MG63 (cell line): ENCODE results near the gene C5orf46. TPM values are rescaled to one million over a fixed set of nuclear protein-coding genes. Genes with fewer than 3 reads are reported as not detected.
"Not testable (repeated sequence)": the region's sequence is repeated elsewhere in the genome, so short reads cannot be mapped to it uniquely, and the experiment has no call there.

Source experiments
- DNase-seq: peaks from one replicate; pipeline ENCODE4 v3.0.0-alpha.2; 2020
- H3K27me3 ChIP-seq: fragments of 250-450 bp; sonication (Bioruptor Pico); 2 replicates; pipeline ENCODE4 v1.5.1; 2020; ENCODE audit warnings: mild to moderate bottlenecking, moderate library complexity
- H3K36me3 ChIP-seq: fragments of 250-450 bp; sonication (Bioruptor Pico); 2 replicates; pipeline ENCODE4 v1.5.1; 2020; ENCODE audit warnings: mild to moderate bottlenecking, moderate library complexity
- H3K4me3 ChIP-seq: fragments of 250-450 bp; sonication (Bioruptor Pico); 2 replicates; pipeline ENCODE4 v1.5.1; 2020; ENCODE audit warnings: mild to moderate bottlenecking, moderate library complexity
- H3K9me3 ChIP-seq: fragments of 250-450 bp; sonication (Bioruptor Pico); 2 replicates; pipeline ENCODE4 v1.5.1; 2020; ENCODE audit warnings: mild to moderate bottlenecking, moderate library complexity
- total RNA-seq: library from RNA; depleted of rRNA; stranded (reverse); fragments of >200 nt; shearing (Covaris generic); gene quantifications from 2 replicates; pipeline ENCODE4 v1.2.3, GENCODE V29; 2014; ENCODE audit warnings: low replicate concordance; rRNA removed

The C5orf46 gene
- 6.0 TPM in 1 of 2 replicates, not detected in the other for total RNA-seq

GRCh38 chr5:147906326-147907095 lies at the start of gene C5orf46:
Gene C5orf46 (minus strand): TSS chr5:147906538. CDS start chr5:147906501, 37 bp downstream.
- Histone ChIP-seq H3K27me3 (no peaks in the 10 kb centered on the region), H3K4me3 (no peak within 1 kb of the TSS), H3K36me3 (no peaks in the 10 kb centered on the region), H3K9me3 (no peaks in the 10 kb centered on the region)
- peak; percentile 22 for DNase-seq

DNA sequence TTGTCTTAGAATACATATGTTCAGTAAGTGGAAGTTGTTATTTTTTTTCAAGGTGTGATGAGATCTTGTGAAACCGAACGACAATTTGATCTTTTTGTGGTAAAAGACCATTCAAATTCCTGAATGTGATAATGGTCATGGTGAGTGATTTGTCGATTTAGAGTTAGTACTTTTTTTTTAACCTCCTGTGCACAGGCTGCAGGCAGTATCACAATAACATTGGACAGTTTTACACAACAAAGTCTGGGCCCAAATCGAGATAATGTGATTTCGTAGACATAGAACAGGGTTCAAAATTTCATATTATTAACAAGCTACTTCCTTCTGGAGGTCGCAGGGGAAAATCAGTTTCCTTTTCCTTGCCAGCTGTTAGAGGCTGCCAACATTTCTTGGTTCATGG lies 48.6 kb upstream of the C5orf46 start:
- H3K4me3 ChIP-seq: no peak overlapping the region

GRCh38 chr5:147949711-147950573 lies 43.6 kb upstream of the C5orf46 start:
- no peak for DNase-seq
- H3K27me3 ChIP-seq: peaks cover 2% of the 10 kb centered on the region; the same call in 1 of the 2 replicates
- no peaks in the 10 kb centered on the region for H3K36me3 ChIP-seq
- H3K9me3 ChIP-seq: no peaks in the 10 kb centered on the region
- no peak overlapping the region for H3K4me3 ChIP-seq

More for the DNA sequence above, 48.6 kb upstream of the C5orf46 start:
- H3K36me3 ChIP-seq: no peaks in the 10 kb centered on the region
- H3K9me3 ChIP-seq: no peaks in the 10 kb centered on the region
- DNase-seq: no peak
- H3K27me3 ChIP-seq: no peaks in the 10 kb centered on the region; the same call in 1 of the 2 replicates

GRCh38 chr5:147946658-147947274 lies 40.4 kb upstream of the C5orf46 start:
- H3K27me3 ChIP-seq, DNase-seq, H3K9me3 ChIP-seq, H3K4me3 ChIP-seq, H3K36me3 ChIP-seq: not testable (repeated sequence)

DNA sequence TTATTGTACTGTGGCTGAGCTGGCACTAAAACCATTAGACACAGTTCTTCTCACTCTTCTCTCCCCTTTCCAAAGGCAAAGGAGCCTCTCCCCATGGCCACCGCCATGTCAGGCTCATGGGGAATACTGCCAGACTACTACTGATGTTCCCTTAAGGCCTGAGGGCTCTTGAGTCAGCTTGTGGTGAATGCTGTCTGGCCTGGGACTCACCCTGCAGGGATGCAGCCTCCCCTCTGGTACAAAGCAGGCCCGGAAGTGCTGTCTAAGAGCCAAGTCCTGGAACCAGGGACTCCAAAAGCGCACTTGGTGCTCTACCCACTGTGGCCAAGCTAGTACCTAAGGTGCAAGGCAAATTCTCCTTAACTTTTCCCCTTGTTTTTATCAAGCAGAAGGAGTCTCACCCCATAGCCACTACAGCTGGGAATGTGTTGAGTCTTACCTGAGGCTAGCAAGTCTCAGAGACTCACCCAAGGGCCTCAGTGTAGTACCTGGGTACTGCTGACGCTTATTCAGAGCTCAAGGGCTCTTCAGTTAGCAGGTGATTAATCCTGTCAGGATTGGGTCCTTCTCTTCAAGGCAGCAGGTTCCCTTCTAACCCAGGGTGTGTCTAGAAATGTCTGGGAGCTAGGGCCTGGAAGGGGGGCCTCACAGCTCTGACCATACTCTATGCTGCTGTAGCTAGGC lies 33.2 kb upstream of the C5orf46 start:
- peak; percentile 28 for DNase-seq
- Histone ChIP-seq H3K4me3 (no peak overlapping the region), H3K9me3 (no peaks in the 10 kb centered on the region), H3K36me3 (no peaks in the 10 kb centered on the region), H3K27me3 (peaks cover 5% of the 10 kb centered on the region; the same call in 1 of the 2 replicates)

DNA sequence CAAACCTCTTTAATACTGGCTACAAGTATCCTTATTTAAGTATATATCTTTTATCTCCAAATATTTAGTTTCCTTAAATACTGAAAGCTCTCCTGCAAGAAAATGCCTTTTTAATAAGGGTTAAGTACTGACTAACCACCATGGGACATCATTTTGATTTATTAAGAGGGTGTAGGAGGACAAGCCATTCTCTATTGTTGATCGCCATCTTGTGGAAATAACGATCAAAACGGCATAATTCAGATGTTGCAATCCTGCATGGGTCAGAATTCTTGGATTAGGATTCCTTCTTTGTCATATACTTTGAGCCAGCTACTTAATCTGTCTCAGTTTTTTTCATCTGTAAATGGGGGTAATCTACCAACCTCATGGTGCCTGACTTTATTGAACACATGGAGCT lies 28.7 kb upstream of the C5orf46 start:
- Histone ChIP-seq H3K27me3 (peaks cover 5% of the 10 kb centered on the region; the same call in 1 of the 2 replicates), H3K4me3 (no peak overlapping the region), H3K9me3 (no peaks in the 10 kb centered on the region), H3K36me3 (no peaks in the 10 kb centered on the region)
- DNase-seq: no peak

GRCh38 chr5:147930769-147931168 lies 24.4 kb upstream of the C5orf46 start:
- no peak for DNase-seq
- no peaks in the 10 kb centered on the region for H3K36me3 ChIP-seq
- H3K4me3 ChIP-seq: no peak overlapping the region
- H3K9me3 ChIP-seq: no peaks in the 10 kb centered on the region
- H3K27me3 ChIP-seq: no peaks in the 10 kb centered on the region

DNA sequence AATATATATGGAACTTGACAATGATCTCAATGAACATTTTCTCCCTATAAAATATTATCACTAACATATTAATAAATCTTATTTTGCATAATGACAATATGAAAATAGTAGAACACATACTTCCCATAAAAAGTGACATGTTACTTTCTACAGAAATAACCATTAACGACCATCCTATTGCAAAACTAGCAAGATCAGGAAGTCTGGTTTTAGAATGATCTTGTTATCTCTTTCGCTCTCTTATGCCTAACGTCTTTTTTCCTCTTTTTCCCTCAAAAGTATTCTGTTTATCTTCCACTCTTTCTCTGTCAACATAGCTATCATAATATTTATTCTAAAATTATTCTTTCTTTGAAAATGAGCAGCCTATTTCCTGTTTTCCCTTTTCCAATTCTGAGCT lies 21.6 kb upstream of the C5orf46 start:
- Histone ChIP-seq H3K9me3 (no peaks in the 10 kb centered on the region), H3K27me3 (no peaks in the 10 kb centered on the region)

GRCh38 chr5:147925020-147925419 lies 18.7 kb upstream of the C5orf46 start:
- DNase-seq: no peak
- H3K4me3 ChIP-seq: no peak overlapping the region
- no peaks in the 10 kb centered on the region for H3K27me3 ChIP-seq
- no peaks in the 10 kb centered on the region for H3K36me3 ChIP-seq
- H3K9me3 ChIP-seq: no peaks in the 10 kb centered on the region

More for the DNA sequence above, 21.6 kb upstream of the C5orf46 start:
- DNase-seq: no peak
- H3K36me3 ChIP-seq: no peaks in the 10 kb centered on the region
- H3K4me3 ChIP-seq: no peak overlapping the region

- Histone ChIP-seq H3K27me3 (no peaks in the 10 kb centered on the region), H3K9me3 (no peaks in the 10 kb centered on the region), H3K4me3 (no peak overlapping the region), H3K36me3 (no peaks in the 10 kb centered on the region)
- DNase-seq: no peak
Observed at GRCh38 chr5:147921136-147921535, 14.8 kb upstream of the C5orf46 start.

DNA sequence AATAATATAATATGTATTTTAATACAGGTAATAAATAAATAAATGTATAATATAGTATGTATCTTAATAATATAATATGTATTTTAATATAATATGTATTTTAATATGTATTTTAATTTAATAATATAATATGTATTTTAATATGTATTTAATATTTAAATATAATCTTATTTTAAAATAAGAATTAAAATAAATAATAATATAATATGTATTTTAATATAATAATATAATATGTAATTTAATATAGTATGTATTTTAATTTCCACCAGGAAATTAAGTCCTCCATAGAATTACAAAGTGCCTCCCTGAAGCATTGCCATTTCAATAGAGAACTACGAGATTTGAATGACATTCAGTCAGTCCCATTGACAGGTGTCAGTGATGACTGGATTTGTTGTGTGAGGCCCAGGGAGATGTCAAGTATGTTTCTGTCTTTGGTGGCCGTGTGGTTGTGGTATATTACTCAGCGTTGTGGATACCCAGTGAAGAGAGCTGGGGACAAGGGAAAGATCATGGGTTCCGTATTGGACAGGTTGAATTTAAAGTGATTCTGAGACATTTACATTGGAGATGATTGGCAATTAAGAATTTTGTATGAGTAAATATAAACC lies 14.2 kb upstream of the C5orf46 start:
- Histone ChIP-seq H3K27me3 (no peaks in the 10 kb centered on the region), H3K4me3 (no peak overlapping the region), H3K36me3 (no peaks in the 10 kb centered on the region), H3K9me3 (peaks cover 2% of the 10 kb centered on the region; the same call in 1 of the 2 replicates)
- no peak for DNase-seq

GRCh38 chr5:147918899-147919298 lies 12.6 kb upstream of the C5orf46 start:
- peak; percentile 17 for DNase-seq

DNA sequence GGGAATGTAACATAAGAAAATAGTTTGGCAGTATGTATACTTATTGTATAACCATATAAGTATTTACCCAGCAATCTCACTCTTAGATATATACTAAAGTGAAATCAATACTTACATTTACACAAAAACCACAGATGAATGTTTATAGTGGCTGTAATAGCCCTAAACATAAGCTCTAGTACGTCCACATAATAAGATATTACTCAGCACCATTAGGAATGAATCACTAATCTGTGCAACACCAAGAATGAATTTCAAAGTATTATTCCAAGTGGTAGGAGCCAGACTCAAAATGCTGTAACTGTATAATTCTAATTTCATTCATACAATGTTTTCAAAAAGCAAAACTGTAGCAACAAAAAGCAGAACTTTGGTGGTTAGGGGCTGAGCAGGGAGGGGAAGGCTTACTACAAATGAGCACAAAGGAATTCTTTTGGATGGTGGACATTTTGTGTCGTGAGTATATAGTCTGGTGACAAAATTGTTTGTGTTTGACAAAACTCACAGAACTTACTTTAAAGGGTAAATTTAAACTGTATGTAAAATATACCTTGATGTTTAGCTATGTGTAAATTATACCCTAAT lies 11.9 kb upstream of the C5orf46 start:
- Histone ChIP-seq H3K27me3 (no peaks in the 10 kb centered on the region), H3K36me3 (no peaks in the 10 kb centered on the region), H3K9me3 (peaks cover 2% of the 10 kb centered on the region; the same call in 1 of the 2 replicates), H3K4me3 (no peak overlapping the region)
- no peak for DNase-seq

More at GRCh38 chr5:147918899-147919298, 12.6 kb upstream of the C5orf46 start:
- H3K4me3 ChIP-seq: no peak overlapping the region
- peaks cover 2% of the 10 kb centered on the region; the same call in 1 of the 2 replicates for H3K9me3 ChIP-seq
- H3K27me3 ChIP-seq: no peaks in the 10 kb centered on the region
- no peaks in the 10 kb centered on the region for H3K36me3 ChIP-seq

GRCh38 chr5:147913786-147914185 lies 7.4 kb upstream of the C5orf46 start:
- peaks cover 2% of the 10 kb centered on the region; the same call in 1 of the 2 replicates for H3K9me3 ChIP-seq
- no peak overlapping the region for H3K4me3 ChIP-seq
- no peaks in the 10 kb centered on the region for H3K27me3 ChIP-seq
- no peaks in the 10 kb centered on the region for H3K36me3 ChIP-seq
- DNase-seq: no peak

GRCh38 chr5:147912011-147912410 lies 5.7 kb upstream of the C5orf46 start:
- Histone ChIP-seq H3K4me3 (no peak overlapping the region), H3K9me3 (peaks cover 2% of the 10 kb centered on the region; the same call in 1 of the 2 replicates), H3K36me3 (no peaks in the 10 kb centered on the region), H3K27me3 (no peaks in the 10 kb centered on the region)
- DNase-seq: no peak
